GM19099 (cell line): ENCODE data around the gene TBCD.

Experiments
- POLR2A ChIP-seq: IDR thresholded peaks from 3 replicates; pipeline ENCODE4 v1.6.1; 2011; ENCODE audit warnings: low read depth; ENCODE audit not compliant: insufficient read length; ENCODE audit errors: extremely low read depth

The TBCD gene

DNA sequence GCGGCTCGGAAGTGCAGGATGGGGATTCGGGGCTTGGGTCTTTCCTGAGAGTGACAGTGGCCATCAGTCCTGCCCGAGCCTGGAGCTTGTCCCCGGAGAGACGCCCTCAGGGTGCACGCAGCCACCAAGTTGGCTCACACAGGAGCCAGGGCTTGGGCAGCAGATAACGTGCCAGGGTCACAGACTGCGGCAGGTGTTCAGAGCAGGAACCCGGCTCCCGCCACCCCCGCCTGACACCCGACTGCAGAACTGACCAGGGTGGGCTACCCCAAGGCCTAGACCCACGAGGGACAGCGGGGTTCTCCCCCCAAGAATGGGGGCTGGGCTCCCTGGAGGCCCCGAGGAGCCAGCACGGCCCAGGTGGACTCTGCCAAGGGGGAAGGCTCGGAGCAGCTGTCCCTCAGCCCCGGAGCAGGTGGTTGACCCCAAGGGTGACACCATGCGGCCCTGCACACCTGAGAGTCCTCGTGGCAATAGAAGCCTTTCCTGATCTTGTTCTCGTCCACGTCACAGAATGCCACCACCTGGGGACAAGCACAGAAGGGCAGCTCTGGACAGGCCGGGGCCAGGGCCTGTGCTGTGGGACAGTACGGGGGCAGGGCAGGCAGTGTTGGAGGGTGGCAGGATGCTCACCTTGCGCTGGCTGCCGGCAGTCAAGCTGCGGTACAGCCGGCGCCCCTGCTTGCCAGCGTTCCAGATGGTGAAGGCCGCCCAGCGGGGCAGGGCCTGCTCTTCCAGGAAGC lies 205.0 kb downstream of the TBCD start:
- no peak for TF ChIP-seq POLR2A

GRCh38 chr17:82957469-82957795 lies 205.6 kb downstream of the TBCD start:
- no peak for TF ChIP-seq POLR2A

GRCh38 chr17:82957961-82958561 lies 206.2 kb downstream of the TBCD start:
- TF ChIP-seq POLR2A = no peak

GRCh38 chr17:82959242-82959930 lies 207.5 kb downstream of the TBCD start:
- no peak for TF ChIP-seq POLR2A

GRCh38 chr17:82959990-82960418 lies 208.1 kb downstream of the TBCD start:
- TF ChIP-seq POLR2A = no peak

DNA sequence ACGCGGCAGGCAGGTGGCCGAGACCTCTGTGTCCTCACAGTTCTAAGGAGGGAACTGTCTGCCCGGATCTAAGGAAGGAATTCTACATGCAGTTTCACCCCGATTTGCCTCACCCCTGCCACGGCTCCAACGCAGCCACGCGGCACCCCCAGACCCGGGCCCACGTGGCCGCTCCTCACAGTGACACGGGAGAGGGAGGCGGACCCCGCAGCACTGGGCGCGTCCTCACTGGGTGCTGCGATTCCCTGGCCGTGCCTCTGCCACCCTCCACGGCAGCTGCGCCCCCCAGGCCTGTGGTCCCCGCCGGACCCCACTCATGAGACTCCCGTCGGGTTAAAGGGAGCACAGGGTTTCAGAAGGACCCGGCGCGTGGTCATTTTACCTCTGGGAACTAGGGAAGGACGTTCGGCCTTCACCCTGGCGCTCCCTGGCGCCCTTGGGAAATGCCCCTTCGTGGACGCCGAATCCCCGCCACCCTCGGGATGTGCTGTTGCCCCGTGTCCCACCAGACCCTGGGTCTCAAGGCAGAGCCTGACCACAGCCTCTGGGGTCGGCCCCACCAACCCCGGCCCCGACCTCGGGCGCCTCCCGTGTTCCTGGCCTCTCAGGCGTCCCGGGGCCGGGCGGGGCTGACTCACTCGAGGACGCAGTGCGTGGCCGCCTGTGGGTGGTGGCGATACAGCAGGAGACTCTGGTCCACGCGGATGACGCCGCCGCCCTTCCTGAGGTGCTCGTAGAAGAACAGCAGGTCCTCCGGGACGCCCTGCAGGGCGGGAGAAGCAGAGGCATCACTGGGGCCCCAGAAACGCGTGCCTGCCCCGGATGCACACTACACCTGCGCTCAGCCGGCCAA lies 208.8 kb downstream of the TBCD start:
- no peak for TF ChIP-seq POLR2A

GRCh38 chr17:82961366-82962162 lies 209.7 kb downstream of the TBCD start:
- no peak for TF ChIP-seq POLR2A

DNA sequence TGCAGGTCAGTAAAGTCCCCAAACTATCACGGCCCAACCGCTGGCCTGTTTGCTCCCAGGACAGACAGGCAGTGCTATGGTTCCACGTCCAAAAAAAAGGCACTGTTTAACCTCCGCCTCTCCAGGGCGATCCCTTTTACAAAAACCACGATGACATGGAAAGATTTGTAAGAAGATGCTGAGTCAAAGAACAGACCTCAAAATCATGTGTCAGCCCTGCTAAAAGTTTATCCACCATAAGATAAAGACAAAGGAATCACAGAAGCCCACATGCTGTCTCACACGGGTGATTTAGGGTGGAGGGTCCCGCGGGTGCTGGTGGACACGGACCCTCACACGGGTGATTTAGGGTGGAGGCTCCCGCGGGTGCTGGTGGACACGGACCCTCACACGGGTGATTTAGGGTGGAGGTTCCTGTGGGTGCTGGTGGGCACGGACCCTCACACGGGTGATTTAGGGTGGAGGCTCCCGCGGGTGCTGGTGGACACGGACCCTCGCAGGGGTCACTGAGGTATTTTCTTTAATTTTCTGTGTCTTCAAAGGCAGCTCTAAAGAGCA lies 210.4 kb downstream of the TBCD start:
- TF ChIP-seq POLR2A = no peak

DNA sequence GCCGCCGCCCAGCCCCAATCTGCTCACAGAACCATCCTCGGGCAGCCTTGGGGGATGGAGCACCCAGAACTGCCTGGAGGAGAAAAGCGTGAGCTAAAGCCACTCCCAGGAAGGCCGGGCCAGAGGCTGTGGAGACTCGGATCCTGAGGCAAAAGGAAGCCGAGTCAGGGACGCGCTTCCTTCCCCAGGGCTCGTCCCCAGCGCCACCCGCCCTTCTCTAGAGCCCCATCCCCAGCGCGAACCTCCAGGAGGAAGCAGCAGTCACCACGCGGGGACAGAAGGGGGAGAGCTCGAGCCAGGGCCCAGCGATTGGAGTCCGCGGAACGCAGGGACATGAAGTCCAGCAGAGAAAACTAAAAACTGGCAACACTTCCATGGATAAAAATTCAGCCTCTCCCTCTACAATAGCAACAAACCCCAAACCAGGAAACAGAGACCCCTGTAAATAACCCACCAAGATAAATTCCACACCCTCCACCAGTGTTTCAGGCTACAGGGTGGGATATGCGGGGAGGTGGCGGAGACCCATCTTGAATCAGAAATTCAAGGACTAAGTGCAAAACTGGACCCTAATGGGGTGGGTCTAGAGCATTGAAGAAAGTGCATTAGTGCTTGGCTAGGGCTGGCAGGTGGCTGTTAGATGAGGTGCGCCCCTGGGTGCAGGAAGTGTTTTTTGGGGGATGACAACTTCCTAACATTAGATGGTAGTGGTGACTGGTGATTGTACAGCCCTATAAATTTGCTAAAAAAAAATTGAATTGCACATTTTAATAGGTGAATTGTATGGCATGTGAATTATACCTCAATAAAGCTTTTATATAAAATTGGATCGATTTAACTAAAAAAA lies 211.5 kb downstream of the TBCD start:
- no peak for TF ChIP-seq POLR2A

DNA sequence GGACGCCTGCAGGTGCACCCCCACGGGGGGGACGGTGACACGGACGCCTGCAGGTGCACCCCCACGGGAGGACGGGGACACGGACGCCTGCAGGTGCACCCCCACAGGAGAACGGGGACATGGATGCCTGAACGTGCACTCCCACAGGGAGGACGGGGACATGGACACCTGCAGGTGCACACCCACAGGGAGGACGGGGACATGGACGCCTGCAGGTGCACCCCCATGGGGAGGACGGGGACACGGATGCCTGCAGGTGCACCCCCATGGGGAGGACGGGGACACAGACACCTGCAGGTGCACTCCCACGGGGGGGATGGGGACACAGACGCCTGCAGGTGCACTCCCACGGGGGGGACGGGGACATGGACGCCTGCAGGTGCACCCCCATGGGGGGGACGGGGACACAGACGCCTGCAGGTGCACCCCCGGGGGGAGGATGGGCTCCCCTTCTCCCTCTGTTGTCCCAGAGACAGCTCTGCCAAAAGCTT lies 213.0 kb downstream of the TBCD start:
- no peak for TF ChIP-seq POLR2A

- TF ChIP-seq POLR2A = no peak
Observed at GRCh38 chr17:82965371-82965770, 213.5 kb downstream of the TBCD start.

DNA sequence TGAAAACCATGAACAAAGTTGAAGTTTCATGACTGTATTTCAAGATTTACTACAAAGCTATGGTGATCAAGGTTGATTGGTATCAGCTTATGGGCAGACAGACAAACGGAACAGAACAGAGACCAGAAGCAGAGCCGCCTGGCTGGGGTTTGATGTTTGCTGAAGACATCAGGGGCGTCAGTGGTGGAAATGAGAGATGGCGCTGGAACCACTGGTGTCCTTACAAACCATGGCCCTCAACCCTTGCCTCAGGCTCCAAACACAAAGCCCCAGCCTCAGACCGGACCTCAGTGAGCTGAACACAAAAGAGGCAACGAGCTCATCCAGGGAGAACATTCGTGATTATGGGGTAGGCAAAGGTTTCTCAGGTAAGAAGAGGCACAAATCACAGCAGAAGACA lies 214.6 kb downstream of the TBCD start:
- no peak for TF ChIP-seq POLR2A
